BLaER1 treated with 17β-estradiol and CSF1 and Interleukin-3, amounts not matched to agents 10 nM and 100 nM (cell line): ENCODE data around the gene LYZL1.

Experiments
- H3K27ac ChIP-seq, 11 experiments: shearing (Covaris generic); formaldehyde crosslinking; 2 replicates each; pipeline ENCODE4 v1.8.1; 2022
- H3K27me3 ChIP-seq, 11 experiments: shearing (Covaris generic); formaldehyde crosslinking; 2 replicates each; pipeline ENCODE4 v1.8.1; 2022
- H3K36me3 ChIP-seq, 11 experiments: shearing (Covaris generic); formaldehyde crosslinking; 2 replicates each; pipeline ENCODE4 v1.8.1; 2022
- H3K4me1 ChIP-seq, 10 experiments: shearing (Covaris generic); formaldehyde crosslinking; 2 replicates each; pipeline ENCODE4 v1.8.1; 2022
- H3K4me2 ChIP-seq, 11 experiments: shearing (Covaris generic); formaldehyde crosslinking; 2 replicates each; pipeline ENCODE4 v1.8.1; 2022
- H3K4me3 ChIP-seq, 10 experiments: shearing (Covaris generic); formaldehyde crosslinking; 2 replicates each; pipeline ENCODE4 v1.8.1; 2022
- H3K9ac ChIP-seq, 11 experiments: shearing (Covaris generic); formaldehyde crosslinking; 2 replicates each; pipeline ENCODE4 v1.8.1; 2022
- H3K9me3 ChIP-seq, 11 experiments: shearing (Covaris generic); formaldehyde crosslinking; replicated peaks in 1 of 11; 2 replicates each; pipeline ENCODE4 v1.8.1; 2022
- H4K20me1 ChIP-seq, 11 experiments: shearing (Covaris generic); formaldehyde crosslinking; 2 replicates each; pipeline ENCODE4 v1.8.1; 2022
- Cebpa-rat ChIP-seq, 11 experiments: shearing (Covaris generic); IDR thresholded peaks; 2 replicates each; pipeline ENCODE4 v1.8.1; 2022

The LYZL1 gene

GRCh38 chr10:29256586-29256985 lies 32.3 kb upstream of the LYZL1 start:
- TF ChIP-seq Cebpa-rat (IDR thresholded peaks at IDR 0.05) = no peak
- Histone ChIP-seq H3K27me3 (no peaks in the 10 kb centered on the region), H3K4me1 (peaks cover 7 to 30% (median 20%) of the 10 kb centered on the region in 10 experiments; a peak in 18 of 20 replicates), H3K27ac (no peak overlapping the region), H3K4me3 (no peak overlapping the region), H3K9ac (no peak overlapping the region), H3K9me3 (peaks cover 0 to 13% (median 6%) of the 10 kb centered on the region in 11 experiments; a peak in 13 of 22 replicates), H4K20me1 (no peaks in the 10 kb centered on the region), H3K4me2 (no peak overlapping the region), H3K36me3 (no peaks in the 10 kb centered on the region)

GRCh38 chr10:29257106-29257783 lies 31.6 kb upstream of the LYZL1 start:
- no peaks in the 10 kb centered on the region for H4K20me1 ChIP-seq
- no peaks in the 10 kb centered on the region for H3K36me3 ChIP-seq
- H3K27ac ChIP-seq = no peak overlapping the region
- peaks cover 7 to 30% (median 20%) of the 10 kb centered on the region in 10 experiments; a peak in 18 of 20 replicates for H3K4me1 ChIP-seq
- no peak overlapping the region for H3K4me3 ChIP-seq
- H3K27me3 ChIP-seq = no peaks in the 10 kb centered on the region
- 0 out of 22 replicates have a peak overlapping the region, but pooled peaks of 1 of the 11 experiments have one; percentile 15 for H3K4me2 ChIP-seq
- H3K9me3 ChIP-seq = peaks cover 0 to 15% (median 6%) of the 10 kb centered on the region in 11 experiments; a peak in 15 of 22 replicates
- TF ChIP-seq Cebpa-rat (IDR thresholded peaks at IDR 0.05) = no peak
- H3K9ac ChIP-seq = no peak overlapping the region

GRCh38 chr10:29257784-29258135 lies 31.1 kb upstream of the LYZL1 start:
- H3K27ac ChIP-seq = no peak overlapping the region
- no peaks in the 10 kb centered on the region for H3K27me3 ChIP-seq
- TF ChIP-seq Cebpa-rat (IDR thresholded peaks at IDR 0.05) = no peak
- no peak overlapping the region for H3K4me2 ChIP-seq
- H3K9ac ChIP-seq = no peak overlapping the region
- H3K9me3 ChIP-seq = peaks cover 0 to 19% (median 6%) of the 10 kb centered on the region in 11 experiments; a peak in 15 of 22 replicates
- H4K20me1 ChIP-seq = no peaks in the 10 kb centered on the region
- H3K4me3 ChIP-seq = no peak overlapping the region
- no peaks in the 10 kb centered on the region for H3K36me3 ChIP-seq
- peaks cover 7 to 30% (median 20%) of the 10 kb centered on the region in 10 experiments; a peak in 18 of 20 replicates for H3K4me1 ChIP-seq

- Histone ChIP-seq H3K27ac (no peak overlapping the region), H3K4me3 (no peak overlapping the region), H4K20me1 (no peaks in the 10 kb centered on the region), H3K4me2 (no peak overlapping the region), H3K4me1 (peaks cover 3 to 12% (median 6%) of the 10 kb centered on the region in 10 experiments; a peak in 18 of 20 replicates), H3K9me3 (peaks cover 5 to 29% (median 10%) of the 10 kb centered on the region in 11 experiments; a peak in 16 of 22 replicates), H3K27me3 (no peaks in the 10 kb centered on the region), H3K9ac (no peak overlapping the region), H3K36me3 (no peaks in the 10 kb centered on the region)
- no peak for TF ChIP-seq Cebpa-rat (IDR thresholded peaks at IDR 0.05)
Observed at GRCh38 chr10:29259498-29259897, 29.4 kb upstream of the LYZL1 start.

GRCh38 chr10:29263506-29263905 lies 25.4 kb upstream of the LYZL1 start:
- no peaks in the 10 kb centered on the region for H4K20me1 ChIP-seq
- H3K27ac ChIP-seq = no peak overlapping the region
- no peaks in the 10 kb centered on the region for H3K4me1 ChIP-seq
- no peak for TF ChIP-seq Cebpa-rat (IDR thresholded peaks at IDR 0.05)
- no peak overlapping the region for H3K9ac ChIP-seq
- H3K36me3 ChIP-seq = no peaks in the 10 kb centered on the region
- no peaks in the 10 kb centered on the region for H3K27me3 ChIP-seq
- no peak overlapping the region for H3K4me2 ChIP-seq
- H3K9me3 ChIP-seq = peaks cover 5 to 29% (median 10%) of the 10 kb centered on the region in 11 experiments; a peak in 16 of 22 replicates
- no peak overlapping the region for H3K4me3 ChIP-seq

- Histone ChIP-seq H4K20me1 (no peaks in the 10 kb centered on the region), H3K4me2 (no peak overlapping the region), H3K36me3 (no peaks in the 10 kb centered on the region), H3K9me3 (peaks cover 0 to 29% (median 5%) of the 10 kb centered on the region in 11 experiments; a peak in 11 of 22 replicates), H3K9ac (no peak overlapping the region), H3K4me3 (no peak overlapping the region), H3K4me1 (no peaks in the 10 kb centered on the region), H3K27me3 (no peaks in the 10 kb centered on the region), H3K27ac (no peak overlapping the region)
- no peak for TF ChIP-seq Cebpa-rat (IDR thresholded peaks at IDR 0.05)
Observed at GRCh38 chr10:29265210-29265768, 23.6 kb upstream of the LYZL1 start.

GRCh38 chr10:29266641-29267040 lies 22.2 kb upstream of the LYZL1 start:
- Histone ChIP-seq H3K4me2 (no peak overlapping the region), H3K4me1 (no peaks in the 10 kb centered on the region), H3K9me3 (peaks cover 0 to 18% (median 4%) of the 10 kb centered on the region in 11 experiments; a peak in 10 of 22 replicates), H4K20me1 (no peaks in the 10 kb centered on the region), H3K9ac (no peak overlapping the region), H3K36me3 (no peaks in the 10 kb centered on the region), H3K27ac (no peak overlapping the region), H3K4me3 (no peak overlapping the region), H3K27me3 (no peaks in the 10 kb centered on the region)
- no peak for TF ChIP-seq Cebpa-rat (IDR thresholded peaks at IDR 0.05)

GRCh38 chr10:29268011-29268410 lies 20.9 kb upstream of the LYZL1 start:
- H3K4me1 ChIP-seq = no peaks in the 10 kb centered on the region
- no peak overlapping the region for H3K27ac ChIP-seq
- H3K4me2 ChIP-seq = no peak overlapping the region
- H3K9me3 ChIP-seq = peaks cover 0 to 10% (median 0%) of the 10 kb centered on the region in 11 experiments; a peak in 7 of 22 replicates
- no peaks in the 10 kb centered on the region for H3K36me3 ChIP-seq
- H3K27me3 ChIP-seq = no peaks in the 10 kb centered on the region
- H4K20me1 ChIP-seq = no peaks in the 10 kb centered on the region
- H3K4me3 ChIP-seq = no peak overlapping the region
- H3K9ac ChIP-seq = no peak overlapping the region
- TF ChIP-seq Cebpa-rat (IDR thresholded peaks at IDR 0.05) = no peak

- no peak overlapping the region for H3K27ac ChIP-seq
- H4K20me1 ChIP-seq = no peaks in the 10 kb centered on the region
- no peaks in the 10 kb centered on the region for H3K4me1 ChIP-seq
- H3K4me2 ChIP-seq = no peak overlapping the region
- H3K27me3 ChIP-seq = no peaks in the 10 kb centered on the region
- H3K9me3 ChIP-seq = peaks cover 0 to 2% (median 0%) of the 10 kb centered on the region in 11 experiments; a peak in 2 of 22 replicates
- TF ChIP-seq Cebpa-rat (IDR thresholded peaks at IDR 0.05) = no peak
- no peak overlapping the region for H3K9ac ChIP-seq
- H3K4me3 ChIP-seq = no peak overlapping the region
- H3K36me3 ChIP-seq = no peaks in the 10 kb centered on the region
Observed at GRCh38 chr10:29269486-29269885, 19.4 kb upstream of the LYZL1 start.
